Body of pancreas (tissue), 4 donors: ENCODE measurements around the gene NBEAL2. TPM values are rescaled to one million over a fixed set of nuclear protein-coding genes. Genes with fewer than 3 reads are reported as not detected.
A peak's percentile ranks its signal among the peaks of the same experiment; 100 is the strongest.

Source experiments
- ATAC-seq: fragments of 150-250 bp; one replicate; pipeline ENCODE4 v1.9.1; 2016
- DNase-seq, 4 donors: peaks; one replicate each; pipeline ENCODE4 v3.0.0-alpha.2; 2019
- H3K27ac ChIP-seq, 4 donors: fragments of 200-600 bp; sonication (generic); 1 replicate in 3 of 4; 2 replicates in 1 of 4; pipeline versions ENCODE4 v1.5.1 to v1.6.1; 2016 to 2019; ENCODE audit warnings: mild to moderate bottlenecking in 1 of 4, mixed read lengths in 1 of 4, moderate library complexity in 1 of 4
- H3K27me3 ChIP-seq, 2 donors: fragments of 200-600 bp; sonication (generic); one replicate each; pipeline ENCODE4 v1.6.0; 2016; ENCODE audit warnings: mild to moderate bottlenecking in 1 of 2
- H3K36me3 ChIP-seq, 2 donors: fragments of 200-600 bp; sonication (generic); replicated peaks in 1 of 2; 2 replicates each; pipeline ENCODE4 v1.5.1; 2016; ENCODE audit warnings: low read depth in 2 of 2; ENCODE audit not compliant: insufficient read depth in 1 of 2
- H3K4me1 ChIP-seq: fragments of 200-600 bp; sonication (generic); one replicate; pipeline ENCODE4 v1.6.0; 2016
- H3K4me3 ChIP-seq, 2 donors: fragments of 200-600 bp; sonication (generic); 1 replicate in 1 of 2; 2 replicates in 1 of 2; pipeline ENCODE4 v1.5.1; 2016 to 2019
- H3K9me3 ChIP-seq, 3 donors: fragments of 200-600 bp; sonication (generic); 1 replicate in 2 of 3; 2 replicates in 1 of 3; pipeline ENCODE4 v1.5.1; 2016
- CTCF ChIP-seq, 7 experiments: fragments of 450-650 bp in 4 of 7; fragments of 200-600 bp in 3 of 7; sonication (generic) in 3 of 7; IDR thresholded peaks; one replicate each; pipeline ENCODE4 v1.5.1; 2016 to 2019; ENCODE audit warnings: antibody characterized with exemption in 7 of 7
- POLR2A ChIP-seq, 3 donors: fragments of 450-650 bp; IDR thresholded peaks; one replicate each; pipeline ENCODE4 v1.6.1; 2016; ENCODE audit warnings: antibody characterized with exemption in 3 of 3, mild to moderate bottlenecking in 2 of 3
- WGBS, 2 donors: methylation state at CpG; one replicate each; pipeline ENCODE4 v1.1.5; 2017; 5-methylcytosine and 5-hydroxymethylcytosine counted together
- intact Hi-C: fragments of 100-400 bp; cut with DNase I; formaldehyde crosslinking; loops from one replicate; pipeline ENCODE4 v1.15.1; 2023
- total RNA-seq, 2 donors: library from RNA; depleted of rRNA; stranded (reverse); fragments of >200 nt; gene quantifications; one replicate each; pipeline ENCODE4 v1.1.0, GENCODE V29; 2016

The NBEAL2 gene
- total RNA-seq, 2 donors from 2014 or later: 98.8 to 151 TPM

- H3K9me3 ChIP-seq: no peaks in the 10 kb centered on the region
- DNase-seq: peak in 1 of 4 donors; percentile 23
- TF ChIP-seq CTCF (IDR thresholded peaks at IDR 0.05) (no peak), POLR2A (IDR thresholded peaks at IDR 0.05) (no peak)
- peak overlapping the region; percentile 70 to 93 (median 86) for H3K27ac ChIP-seq
- no peak overlapping the region for H3K4me3 ChIP-seq
- intact Hi-C loops: no loop called here
- H3K27me3 ChIP-seq: no peaks in the 10 kb centered on the region
- H3K4me1 ChIP-seq: peaks cover 94% of the 10 kb centered on the region
- whole genome bisulfite sequencing, 2 donors: 58 to 73% methylated on average over 5 to 7 of the region's 7 CpGs
- no peaks in the 10 kb centered on the region for H3K36me3 ChIP-seq
- ATAC-seq: no peak
Observed at GRCh38 chr3:46932455-46933225, 46.8 kb upstream of the NBEAL2 start.

- intact Hi-C loops: no loop called here
Observed at GRCh38 chr3:46933261-46933660, 46.2 kb upstream of the NBEAL2 start.

DNA sequence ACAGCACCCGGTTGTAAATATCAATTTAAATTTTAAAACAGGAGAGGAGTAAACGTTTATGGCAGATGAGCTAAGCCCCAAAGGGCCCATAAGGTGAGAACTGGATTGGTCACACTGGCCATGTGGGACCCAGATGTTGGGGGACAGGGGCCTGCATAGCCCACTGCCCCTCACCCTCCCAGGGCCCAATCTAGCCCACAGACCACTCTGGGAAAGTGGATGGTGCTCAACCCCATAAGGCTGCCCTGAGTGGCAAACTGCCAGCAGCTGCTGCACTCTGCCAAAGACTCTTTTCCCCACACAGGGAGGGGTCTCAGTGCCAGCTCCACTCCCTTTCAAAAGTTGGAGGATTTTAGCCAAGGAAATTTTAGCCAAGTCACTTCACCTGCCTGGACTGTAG is 45.4 kb upstream of the NBEAL2 start:
- Histone ChIP-seq H3K27ac (peak overlapping the region; percentile 81 to 93 (median 85)), H3K9me3 (no peaks in the 10 kb centered on the region), H3K4me3 (no peak overlapping the region), H3K36me3 (no peaks in the 10 kb centered on the region), H3K4me1 (peaks cover 98% of the 10 kb centered on the region), H3K27me3 (no peaks in the 10 kb centered on the region)
- WGBS, 2 donors: 51 to 67% methylated on average over 2 of the region's 2 CpGs
- ATAC-seq: no peak
- intact Hi-C loops: no loop called here
- DNase-seq: peak in 2 of 4 donors; percentile 57 to 61
- no peak for TF ChIP-seq CTCF (IDR thresholded peaks at IDR 0.05)
- TF ChIP-seq POLR2A (IDR thresholded peaks at IDR 0.05): no peak

More at GRCh38 chr3:46933261-46933660, 46.2 kb upstream of the NBEAL2 start:
- H3K4me3 ChIP-seq: no peak overlapping the region
- H3K36me3 ChIP-seq: no peaks in the 10 kb centered on the region
- no peak for ATAC-seq
- peak in 1 of 4 donors; percentile 6 for DNase-seq
- TF ChIP-seq POLR2A (IDR thresholded peaks at IDR 0.05): no peak
- no peak for TF ChIP-seq CTCF (IDR thresholded peaks at IDR 0.05)
- H3K9me3 ChIP-seq: no peaks in the 10 kb centered on the region
- H3K4me1 ChIP-seq: peaks cover 97% of the 10 kb centered on the region
- H3K27ac ChIP-seq: peak overlapping the region in 3 of 4 donors; percentile 82 to 93 (median 91)
- 66 to 69% methylated on average over 5 to 6 of the region's 6 CpGs for WGBS, 2 donors
- H3K27me3 ChIP-seq: no peaks in the 10 kb centered on the region

DNA sequence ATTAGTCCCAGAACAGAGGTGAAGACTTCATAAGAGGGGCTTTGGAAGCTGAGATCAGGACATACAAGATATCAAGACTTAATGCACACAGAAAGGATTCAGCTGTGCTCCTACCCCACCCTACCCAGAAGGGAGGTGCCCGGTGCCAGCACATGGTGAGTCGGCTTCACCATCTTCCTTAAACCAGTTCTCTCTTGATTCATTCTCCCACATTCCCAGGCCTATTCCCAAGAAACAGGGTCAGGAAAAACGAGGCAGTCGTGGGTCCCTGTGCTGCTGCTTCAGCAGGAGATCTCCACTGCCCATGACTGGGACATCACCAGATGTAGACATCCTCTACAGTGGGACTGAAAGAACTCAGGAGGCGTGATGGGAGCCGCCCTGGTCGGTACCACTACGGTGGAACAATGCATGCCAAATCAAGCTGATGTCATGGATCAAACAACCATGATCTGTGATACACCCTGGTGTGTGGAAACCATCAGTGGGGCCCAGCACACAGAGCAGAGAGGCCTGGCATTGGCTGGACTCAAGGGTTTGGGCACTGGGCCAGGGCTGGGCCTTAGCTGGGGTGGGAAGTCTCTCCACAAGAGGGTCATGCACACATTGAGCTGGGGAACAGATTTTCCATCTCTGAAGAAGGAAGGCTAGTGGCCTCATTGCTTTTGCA is 44.8 kb upstream of the NBEAL2 start:
- DNase-seq: peak in 2 of 4 donors; percentile 30 to 57

More for the DNA sequence above, 44.8 kb upstream of the NBEAL2 start:
- WGBS, 2 donors: 73 to 100% methylated on average over 2 to 8 of the region's 8 CpGs
- Histone ChIP-seq H3K4me3 (no peak overlapping the region), H3K4me1 (peaks cover 98% of the 10 kb centered on the region), H3K36me3 (no peaks in the 10 kb centered on the region), H3K27ac (peak overlapping the region; percentile 81 to 93 (median 85)), H3K27me3 (no peaks in the 10 kb centered on the region), H3K9me3 (no peaks in the 10 kb centered on the region)
- TF ChIP-seq CTCF (IDR thresholded peaks at IDR 0.05) (no peak), POLR2A (IDR thresholded peaks at IDR 0.05) (no peak)
- ATAC-seq: no peak
- intact Hi-C loops: no loop called here
